ENCODE results near the gene ANXA7. TPM values are rescaled to one million over a fixed set of nuclear protein-coding genes. Genes with fewer than 3 reads are reported as not detected.

Gene ANXA7
- total RNA-seq, 1 donor from 2014 or later: 90.1 TPM

DNA sequence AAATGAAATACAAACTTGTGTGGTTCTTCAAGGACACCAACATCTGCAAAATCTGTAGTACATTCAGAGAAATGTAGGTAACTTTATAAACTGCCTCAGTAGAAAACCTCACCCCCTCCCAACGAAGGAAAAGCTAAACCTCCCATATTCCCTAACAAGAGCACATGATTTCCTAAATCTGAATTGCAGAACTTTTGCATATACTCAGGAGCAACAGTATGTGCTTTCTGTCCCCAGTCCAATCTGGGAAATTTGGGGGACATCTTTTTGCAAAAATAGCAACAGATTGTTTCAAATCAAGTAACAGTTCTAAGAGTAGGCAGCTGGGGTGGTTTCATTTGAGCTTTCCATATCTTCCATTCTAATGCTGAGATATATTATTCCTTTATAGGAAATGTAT is 35.3 kb upstream of the ANXA7 start:
- H3K27ac ChIP-seq: no peak overlapping the region
- H3K27me3 ChIP-seq: no peaks in the 10 kb centered on the region
- no peaks in the 10 kb centered on the region for H3K4me1 ChIP-seq
- H3K36me3 ChIP-seq: peaks cover 0 to 34% of the 10 kb centered on the region in 2 donors
- DNase-seq (ENCODE audit: extremely low spot score in 2 of 2): no peak
- no peak overlapping the region for H3K4me3 ChIP-seq
- TF ChIP-seq POLR2A (IDR thresholded peaks at IDR 0.05): no peak
- TF ChIP-seq, protein P1, sequence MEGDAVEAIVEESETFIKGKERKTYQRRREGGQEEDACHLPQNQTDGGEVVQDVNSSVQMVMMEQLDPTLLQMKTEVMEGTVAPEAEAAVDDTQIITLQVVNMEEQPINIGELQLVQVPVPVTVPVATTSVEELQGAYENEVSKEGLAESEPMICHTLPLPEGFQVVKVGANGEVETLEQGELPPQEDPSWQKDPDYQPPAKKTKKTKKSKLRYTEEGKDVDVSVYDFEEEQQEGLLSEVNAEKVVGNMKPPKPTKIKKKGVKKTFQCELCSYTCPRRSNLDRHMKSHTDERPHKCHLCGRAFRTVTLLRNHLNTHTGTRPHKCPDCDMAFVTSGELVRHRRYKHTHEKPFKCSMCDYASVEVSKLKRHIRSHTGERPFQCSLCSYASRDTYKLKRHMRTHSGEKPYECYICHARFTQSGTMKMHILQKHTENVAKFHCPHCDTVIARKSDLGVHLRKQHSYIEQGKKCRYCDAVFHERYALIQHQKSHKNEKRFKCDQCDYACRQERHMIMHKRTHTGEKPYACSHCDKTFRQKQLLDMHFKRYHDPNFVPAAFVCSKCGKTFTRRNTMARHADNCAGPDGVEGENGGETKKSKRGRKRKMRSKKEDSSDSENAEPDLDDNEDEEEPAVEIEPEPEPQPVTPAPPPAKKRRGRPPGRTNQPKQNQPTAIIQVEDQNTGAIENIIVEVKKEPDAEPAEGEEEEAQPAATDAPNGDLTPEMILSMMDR (IDR thresholded peaks at IDR 0.05): no peak
- no peak for TF ChIP-seq POLR2AphosphoS5 (IDR thresholded peaks at IDR 0.05; ENCODE audit: insufficient read depth in 1 of 2, low read depth in 1 of 2)
- H3K9me3 ChIP-seq: no peaks in the 10 kb centered on the region
- intact Hi-C loops (cut with DNase I): no loop called here

GRCh38 chr10:73448384-73448783 is 34.5 kb upstream of the ANXA7 start:
- H3K4me3 ChIP-seq: no peak overlapping the region
- H3K27me3 ChIP-seq: no peaks in the 10 kb centered on the region
- DNase-seq (ENCODE audit: extremely low spot score in 2 of 2): no peak
- TF ChIP-seq, protein P1 (IDR thresholded peaks at IDR 0.05): no peak
- TF ChIP-seq POLR2AphosphoS5 (IDR thresholded peaks at IDR 0.05; ENCODE audit: insufficient read depth in 1 of 2, low read depth in 1 of 2) (no peak), POLR2A (IDR thresholded peaks at IDR 0.05) (no peak)
- peaks cover 0 to 35% of the 10 kb centered on the region in 2 donors for H3K36me3 ChIP-seq
- no peaks in the 10 kb centered on the region for H3K9me3 ChIP-seq
- no peak overlapping the region for H3K27ac ChIP-seq
- intact Hi-C loops (cut with DNase I): no loop called here
- H3K4me1 ChIP-seq: no peaks in the 10 kb centered on the region

DNA sequence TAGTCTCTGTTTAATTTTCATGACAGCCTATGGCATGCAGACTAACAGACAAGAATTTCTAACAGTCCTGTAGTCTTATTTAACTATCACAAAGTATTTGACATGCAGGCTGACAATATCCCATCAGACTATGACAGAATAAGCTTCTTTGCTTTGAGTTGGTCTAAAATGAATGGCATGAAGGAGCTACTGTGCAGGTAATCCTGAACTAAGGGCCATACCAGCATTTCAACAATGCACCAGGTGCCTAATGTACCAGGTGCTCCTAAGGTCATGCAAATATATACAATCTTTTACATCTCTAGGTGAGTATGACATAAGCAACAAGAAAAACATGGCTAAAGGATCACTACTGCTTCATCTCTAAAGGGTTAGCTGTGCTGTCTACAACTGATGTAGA is 33.1 kb upstream of the ANXA7 start:
- no peak overlapping the region for H3K4me3 ChIP-seq
- no peaks in the 10 kb centered on the region for H3K27me3 ChIP-seq
- no peak for DNase-seq (ENCODE audit: extremely low spot score in 2 of 2)
- no peaks in the 10 kb centered on the region for H3K9me3 ChIP-seq
- H3K27ac ChIP-seq: no peak overlapping the region
- no peaks in the 10 kb centered on the region for H3K4me1 ChIP-seq
- intact Hi-C loops (cut with DNase I): no loop called here
- no peak for TF ChIP-seq POLR2A (IDR thresholded peaks at IDR 0.05)
- TF ChIP-seq POLR2AphosphoS5 (IDR thresholded peaks at IDR 0.05; ENCODE audit: insufficient read depth in 1 of 2, low read depth in 1 of 2): no peak
- TF ChIP-seq, protein P1 (IDR thresholded peaks at IDR 0.05): no peak
- H3K36me3 ChIP-seq: peaks cover 0 to 28% of the 10 kb centered on the region in 2 donors

GRCh38 chr10:73444457-73444856 is 30.6 kb upstream of the ANXA7 start:
- Histone ChIP-seq H3K9me3 (no peaks in the 10 kb centered on the region), H3K4me3 (no peak overlapping the region), H3K27me3 (no peaks in the 10 kb centered on the region), H3K27ac (no peak overlapping the region), H3K4me1 (no peaks in the 10 kb centered on the region), H3K36me3 (peaks cover 0 to 28% of the 10 kb centered on the region in 2 donors)
- no peak for DNase-seq (ENCODE audit: extremely low spot score in 2 of 2)
- intact Hi-C loops (cut with DNase I): no loop called here
- TF ChIP-seq POLR2AphosphoS5 (IDR thresholded peaks at IDR 0.05; ENCODE audit: insufficient read depth in 1 of 2, low read depth in 1 of 2): no peak
- TF ChIP-seq POLR2A (IDR thresholded peaks at IDR 0.05): no peak
- TF ChIP-seq, protein P1 (IDR thresholded peaks at IDR 0.05): no peak

GRCh38 chr10:73439605-73440312 is 25.9 kb upstream of the ANXA7 start:
- TF ChIP-seq POLR2AphosphoS5 (IDR thresholded peaks at IDR 0.05; ENCODE audit: insufficient read depth in 1 of 2, low read depth in 1 of 2) (no peak), POLR2A (IDR thresholded peaks at IDR 0.05) (no peak)
- TF ChIP-seq, protein P1 (IDR thresholded peaks at IDR 0.05): no peak
- Histone ChIP-seq H3K9me3 (no peaks in the 10 kb centered on the region), H3K27ac (no peak overlapping the region), H3K36me3 (peaks cover 0 to 35% of the 10 kb centered on the region in 2 donors), H3K4me1 (no peaks in the 10 kb centered on the region), H3K27me3 (no peaks in the 10 kb centered on the region), H3K4me3 (no peak overlapping the region)
- intact Hi-C loops (cut with DNase I): no loop called here
- no peak for DNase-seq (ENCODE audit: extremely low spot score in 2 of 2)
